Activated CD8-positive, alpha-beta memory T cell treated with anti-CD3 and anti-CD28 coated beads for 24 hours (primary cell): Measurements from ENCODE around the gene NFYB.
"Not testable (repeated sequence)": the region's sequence is repeated elsewhere in the genome, so short reads cannot be mapped to it uniquely, and the experiment has no call there.

Experiments used
- DNase-seq: peaks from one replicate; pipeline ENCODE4 v3.0.0-alpha.2; 2020

The NFYB gene

DNA sequence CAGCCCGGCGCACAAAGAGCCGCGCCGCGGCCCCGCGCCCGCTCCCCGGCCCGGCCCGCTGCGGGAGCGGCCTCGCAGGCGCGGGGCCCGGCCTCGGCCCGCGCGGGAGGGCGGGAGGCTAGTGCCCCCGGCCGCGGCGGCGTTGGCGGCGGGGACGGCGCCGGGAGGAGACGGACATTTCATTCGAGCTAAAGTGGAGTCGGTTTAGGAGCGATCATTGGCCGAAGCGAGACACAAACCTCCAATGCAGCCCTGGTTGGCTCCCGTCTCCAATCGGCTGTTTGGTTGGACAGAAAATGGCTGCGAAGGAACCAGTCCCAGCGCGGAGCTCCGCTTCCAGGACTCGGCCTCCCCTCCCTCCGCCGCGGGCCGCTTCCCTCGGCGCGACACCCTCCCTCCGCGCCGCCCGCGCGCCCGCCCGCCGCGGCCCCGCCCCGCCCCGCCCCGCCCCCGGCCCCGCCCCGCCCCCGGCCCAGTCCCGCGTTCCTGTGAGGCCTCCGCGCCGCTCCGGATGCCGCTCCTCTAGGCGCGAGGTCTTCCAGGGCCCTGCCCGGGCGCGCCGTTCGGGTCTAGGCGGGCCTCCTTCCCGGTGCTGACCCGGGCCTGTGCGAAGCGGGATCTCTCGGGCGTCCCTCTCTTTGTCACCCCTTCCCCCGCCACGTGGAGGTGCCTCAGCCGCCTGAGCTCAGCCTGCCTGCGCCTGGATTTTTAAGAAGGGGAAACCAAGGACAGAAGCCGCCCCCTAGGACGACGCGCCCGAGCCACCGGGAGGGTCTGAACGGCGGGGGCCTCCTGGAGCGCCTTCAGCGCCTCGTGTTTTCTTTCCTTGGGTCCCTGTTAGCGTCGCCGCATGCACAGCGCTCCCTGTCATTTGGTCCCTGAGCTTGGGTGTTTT, at the start of gene NFYB:
NFYB (minus strand) TSS at position 309 of the 895 bp plus-strand sequence. CDS start 2,757 bp downstream, outside the sequence.
- peak; percentile 95 for DNase-seq

DNA sequence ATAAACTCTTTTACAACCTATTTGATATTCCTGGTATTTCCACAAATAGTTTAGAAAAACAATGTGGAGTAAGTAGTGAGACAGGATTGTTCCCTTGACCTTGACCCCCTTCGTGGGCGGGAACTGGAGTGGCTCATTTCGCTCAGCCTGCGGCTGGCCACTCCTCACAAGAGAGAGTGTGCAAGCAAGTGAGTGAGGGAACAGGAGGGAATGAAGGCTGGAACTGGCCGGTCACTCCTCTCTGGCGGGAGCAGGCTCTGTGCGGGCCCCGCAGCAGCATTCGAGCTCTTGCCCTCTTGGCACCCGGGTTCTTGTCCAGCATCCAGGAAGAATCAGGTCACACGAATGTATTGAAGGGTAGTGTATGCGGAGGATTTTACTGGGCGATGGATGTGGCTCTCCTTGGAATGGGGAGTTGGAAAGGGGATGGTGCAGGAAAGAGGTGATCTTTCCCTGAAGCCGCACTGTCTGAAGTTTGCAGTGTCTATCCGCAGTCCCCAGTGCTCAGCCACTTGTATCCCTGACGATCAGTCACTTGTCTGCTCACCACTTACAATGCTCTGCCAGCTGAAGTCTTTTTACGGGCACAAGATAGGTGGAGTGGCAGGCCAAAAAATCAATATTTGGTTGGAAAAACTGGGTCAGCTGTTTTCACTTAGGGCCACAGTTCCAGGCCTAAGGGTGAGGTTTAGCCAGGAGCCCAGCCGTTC, 49.6 kb upstream of the NFYB start:
- DNase-seq: no peak

DNA sequence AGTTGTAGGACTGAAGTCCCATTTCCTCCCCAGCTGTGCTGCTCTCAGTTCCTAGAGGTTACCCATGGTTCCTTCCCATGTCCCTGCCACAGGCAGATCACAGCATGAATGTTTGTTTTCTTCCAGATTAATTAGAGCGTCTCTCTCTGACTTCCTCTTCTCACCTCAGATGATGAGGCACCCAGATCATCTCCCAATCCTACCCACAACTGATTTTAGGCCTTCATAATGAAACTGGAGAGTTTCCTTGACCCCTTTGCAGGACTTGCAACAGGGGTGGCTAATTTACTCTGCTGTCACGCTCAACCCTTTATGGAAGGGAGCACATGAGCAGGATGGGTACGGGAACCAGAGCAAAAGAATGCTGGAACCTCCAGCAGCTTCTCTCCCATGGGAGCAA, 45.4 kb upstream of the NFYB start:
- DNase-seq: no peak

DNA sequence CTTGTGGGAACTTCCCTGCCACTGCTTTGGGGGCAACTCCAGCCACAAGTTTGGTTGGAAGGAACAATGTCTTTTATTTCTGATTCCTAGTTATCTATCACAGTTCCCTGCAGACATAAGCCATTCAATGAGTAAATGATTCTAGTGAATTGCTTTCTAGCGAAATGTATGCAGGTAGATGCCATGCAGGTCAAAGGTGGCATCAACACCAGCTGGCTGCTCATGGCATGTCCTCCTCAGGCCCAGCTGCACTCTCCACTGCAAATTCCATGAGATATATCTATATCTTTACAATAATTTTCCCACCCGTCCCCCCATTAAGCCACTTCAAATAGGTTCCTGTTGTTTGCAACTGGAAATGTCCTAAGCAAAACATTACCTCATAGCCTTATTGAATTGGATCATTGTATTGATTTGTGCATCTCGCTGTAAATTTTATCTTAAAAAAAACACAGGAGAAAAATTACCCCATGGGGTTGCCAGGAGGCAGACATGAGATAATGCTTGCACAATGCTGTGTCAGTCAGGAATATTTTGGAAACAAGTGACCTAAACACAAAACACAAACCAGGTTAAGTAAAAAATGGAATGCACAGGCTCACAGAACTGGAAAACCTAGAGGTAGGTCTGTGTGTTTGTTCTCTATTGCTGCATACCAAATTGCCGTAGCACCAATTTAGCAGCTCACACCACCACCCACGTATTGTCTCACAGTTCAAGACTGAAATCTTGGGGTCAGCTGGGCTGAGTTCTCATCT, 44.8 kb upstream of the NFYB start:
- DNase-seq: no peak

DNA sequence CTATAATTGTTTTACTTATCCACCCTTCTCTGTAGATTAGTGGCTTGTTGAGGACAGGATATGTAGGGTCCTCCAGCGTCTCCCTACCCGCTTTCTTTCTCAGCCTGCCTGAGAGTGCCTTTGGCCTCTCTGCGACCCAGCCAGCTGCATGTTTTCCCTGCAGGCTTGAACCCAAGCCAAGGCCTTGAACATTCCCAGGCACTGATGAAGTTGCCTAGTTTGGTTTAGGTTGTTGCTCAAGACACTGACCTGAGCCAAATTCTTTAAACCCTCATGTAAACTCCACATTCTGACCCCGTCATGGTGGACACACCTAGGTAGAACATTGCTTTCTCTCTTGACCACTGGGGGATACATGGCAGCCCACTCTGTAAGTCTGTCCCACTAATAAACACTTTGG, 44.1 kb upstream of the NFYB start:
- DNase-seq: no peak

DNA sequence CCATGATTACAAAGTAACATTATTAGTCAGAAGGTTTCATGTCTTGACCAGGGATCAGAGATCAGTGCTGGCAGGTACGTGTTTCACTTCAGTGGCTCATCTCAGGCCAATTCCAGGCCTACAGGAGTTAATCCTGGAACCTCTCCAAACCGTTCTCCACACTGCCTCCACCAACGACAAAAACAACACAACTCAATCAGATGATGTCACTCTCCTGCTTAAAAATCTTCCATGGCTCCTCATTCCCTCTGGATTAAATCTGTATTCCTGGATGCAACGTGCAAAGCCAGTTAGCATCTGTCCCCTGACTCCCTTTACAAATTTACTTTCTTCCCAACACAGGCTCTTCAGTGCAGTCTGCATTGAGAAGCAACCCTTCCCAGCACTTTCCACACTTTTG, 43.3 kb upstream of the NFYB start:
- no peak for DNase-seq

DNA sequence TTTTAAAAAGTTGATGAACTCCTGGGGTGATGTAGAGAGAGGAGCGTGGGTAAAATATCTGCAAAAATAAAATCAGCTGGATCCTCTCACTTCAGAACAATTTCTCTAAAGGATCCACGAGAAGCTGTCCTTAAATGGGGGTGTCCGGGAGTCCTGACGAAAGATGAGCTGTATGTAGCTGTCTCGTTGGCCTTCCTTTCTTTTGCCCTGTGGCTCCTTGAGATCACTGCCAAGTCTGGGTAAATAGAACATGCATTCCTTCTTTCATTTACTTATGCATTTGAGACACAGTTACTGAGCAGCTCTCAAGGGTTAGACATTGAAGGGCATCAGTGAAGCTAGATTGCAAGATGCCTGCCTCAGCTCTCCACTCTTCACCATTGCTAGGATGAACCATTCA, 42.4 kb upstream of the NFYB start:
- no peak for DNase-seq

DNA sequence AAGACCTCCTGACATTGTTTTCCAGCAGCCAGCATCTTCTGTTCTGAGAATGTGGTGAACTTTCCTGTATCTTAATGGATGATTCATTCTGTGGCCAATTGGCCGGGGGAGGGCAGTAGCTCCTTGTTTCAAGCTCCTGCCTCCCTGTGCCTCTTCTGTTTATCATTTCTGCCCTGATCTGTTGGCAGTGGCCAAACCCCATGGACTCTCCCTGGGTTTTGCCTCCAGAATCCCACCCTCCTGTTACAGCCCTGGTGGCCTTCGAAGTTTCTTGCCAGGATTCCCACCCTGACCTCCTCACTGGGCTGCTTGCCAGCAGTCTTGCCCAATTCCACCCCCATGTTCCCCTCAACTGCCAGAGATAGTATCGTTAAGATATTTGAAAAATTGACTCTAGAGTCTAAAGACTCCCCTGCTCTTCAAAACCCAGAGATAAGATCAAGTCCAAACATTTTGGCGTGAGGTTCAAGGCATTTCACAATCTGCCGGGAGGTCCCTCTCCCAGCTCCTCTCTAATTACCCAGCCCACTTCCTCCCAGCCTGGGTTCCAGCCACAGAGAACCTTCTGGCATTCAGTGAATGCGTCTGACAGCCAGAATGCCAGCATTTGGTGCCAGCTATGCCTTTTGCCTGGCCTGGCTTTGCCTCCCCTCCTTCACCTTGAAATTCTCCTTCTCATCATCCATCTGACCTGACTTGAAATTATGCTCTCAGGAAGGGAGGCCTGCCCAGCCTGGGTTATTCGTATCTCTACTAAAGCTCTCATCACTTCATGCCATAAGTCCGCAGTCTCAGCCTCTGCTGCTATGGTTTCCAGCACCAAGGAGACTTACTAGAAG, 39.9 kb upstream of the NFYB start:
- DNase-seq: no peak

DNA sequence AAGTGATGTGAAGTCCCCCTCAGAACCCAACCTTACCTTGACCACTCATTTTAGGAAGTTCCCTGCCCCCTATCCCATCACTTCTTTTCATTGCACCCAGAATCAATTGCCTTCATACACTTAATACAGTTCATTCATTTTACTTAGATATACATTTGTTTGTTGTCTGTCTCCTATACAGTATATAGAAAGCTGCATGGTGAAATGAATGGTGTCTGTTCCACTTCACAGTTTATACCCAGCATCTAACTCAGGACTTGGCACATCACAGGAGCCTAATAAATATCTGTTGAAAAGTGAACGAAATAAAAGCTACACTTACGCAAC, 39.3 kb upstream of the NFYB start:
- no peak for DNase-seq

DNA sequence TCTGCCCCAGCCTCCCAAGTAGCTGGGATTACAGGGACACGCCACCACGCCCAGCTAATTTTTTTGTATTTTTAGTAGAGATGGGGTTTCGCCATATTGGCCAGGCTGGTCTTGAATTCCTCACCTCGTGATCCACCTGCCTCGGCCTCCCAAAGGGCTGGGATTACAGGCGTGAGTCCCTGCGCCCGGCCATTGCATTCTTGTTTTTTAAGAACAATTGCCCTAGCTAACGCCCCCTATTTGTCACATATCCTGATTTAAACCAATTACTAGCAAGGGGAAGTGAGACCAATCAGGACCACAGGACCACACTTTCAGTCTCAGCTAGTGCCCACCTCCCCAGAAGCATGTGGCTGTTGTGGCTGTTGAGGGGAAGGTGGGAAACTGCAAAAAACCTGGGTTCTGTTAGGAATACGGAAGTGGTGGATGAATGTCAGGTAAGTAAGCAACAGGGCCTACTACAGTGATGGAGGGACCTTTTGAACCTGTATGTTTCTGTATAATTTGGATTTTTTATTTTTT, 37.8 kb upstream of the NFYB start:
- no peak for DNase-seq

DNA sequence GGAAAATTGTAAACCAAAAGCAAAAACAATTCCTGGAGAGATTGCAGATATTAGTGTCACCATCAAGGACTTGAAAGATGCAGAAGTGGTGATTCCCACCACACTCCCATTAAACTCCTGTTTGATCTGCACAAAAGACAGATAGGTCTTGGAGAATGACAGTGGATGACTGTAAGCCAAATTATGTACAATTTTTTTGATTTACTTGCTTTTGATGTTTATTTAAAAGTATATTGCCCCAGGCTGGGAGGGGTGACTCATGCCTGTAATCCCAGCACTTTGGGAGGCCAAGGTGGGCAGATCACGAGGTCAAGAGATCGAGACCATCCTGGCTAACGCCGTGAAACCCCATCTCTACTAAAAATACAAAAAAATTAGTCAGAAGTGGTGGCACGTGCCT, 35.8 kb upstream of the NFYB start:
- DNase-seq: not testable (repeated sequence)

DNA sequence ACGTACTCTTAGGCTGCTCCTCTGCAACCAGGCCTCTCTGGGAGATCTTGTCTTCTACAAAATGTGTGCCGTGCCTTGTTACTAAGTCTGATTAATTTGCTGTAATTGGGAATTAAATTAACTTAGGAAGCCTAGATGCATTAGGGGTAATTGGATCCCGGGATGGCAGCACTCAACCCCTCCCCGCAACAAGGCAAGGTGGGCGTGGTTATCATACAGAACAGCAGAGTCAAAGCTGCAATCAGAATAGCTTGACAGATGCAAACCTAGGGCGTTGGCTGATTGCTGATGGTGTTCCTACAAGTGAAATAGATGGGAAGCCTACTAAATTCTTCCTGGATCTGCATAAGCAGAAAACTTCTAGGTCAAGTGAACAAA, 34.5 kb upstream of the NFYB start:
- DNase-seq: no peak

DNA sequence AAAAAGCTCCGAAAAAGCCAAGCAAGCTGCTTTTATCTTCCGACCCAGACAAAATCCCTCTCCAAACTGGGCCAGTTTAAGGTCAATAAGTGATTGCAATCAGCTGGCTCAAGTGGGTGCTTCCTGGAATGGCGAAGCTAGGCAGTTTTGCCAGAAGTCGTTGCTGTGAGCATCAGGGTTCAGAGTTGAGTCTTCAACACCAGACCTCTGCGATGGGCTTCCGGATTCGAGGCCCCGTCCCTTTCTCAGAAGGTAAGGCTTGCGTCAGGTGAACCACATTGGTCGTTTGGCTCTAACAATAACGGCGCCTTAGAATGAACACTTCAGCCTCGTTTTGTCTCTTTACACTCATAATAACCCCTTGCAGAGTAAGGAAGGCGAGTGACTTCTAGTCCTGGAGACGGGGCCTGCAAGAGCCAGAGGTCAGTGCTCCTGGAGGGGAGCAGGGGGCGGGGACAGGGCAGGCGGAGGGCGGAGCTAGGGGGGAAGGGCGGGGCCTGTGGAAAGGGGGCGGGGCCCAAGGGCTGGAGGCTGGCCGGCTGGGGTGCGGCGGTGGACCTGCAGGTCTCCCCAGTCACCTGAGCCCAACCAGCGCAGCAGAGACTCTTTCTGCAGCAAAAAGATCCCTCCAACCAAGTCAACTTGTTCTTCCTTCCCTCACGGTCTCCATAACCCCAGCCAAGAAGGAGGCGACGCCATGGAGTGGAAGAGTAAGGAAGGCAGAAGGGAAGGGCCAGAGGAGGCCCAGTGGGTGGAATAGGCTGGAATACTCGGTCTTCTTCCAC, 34.0 kb upstream of the NFYB start:
- no peak for DNase-seq

DNA sequence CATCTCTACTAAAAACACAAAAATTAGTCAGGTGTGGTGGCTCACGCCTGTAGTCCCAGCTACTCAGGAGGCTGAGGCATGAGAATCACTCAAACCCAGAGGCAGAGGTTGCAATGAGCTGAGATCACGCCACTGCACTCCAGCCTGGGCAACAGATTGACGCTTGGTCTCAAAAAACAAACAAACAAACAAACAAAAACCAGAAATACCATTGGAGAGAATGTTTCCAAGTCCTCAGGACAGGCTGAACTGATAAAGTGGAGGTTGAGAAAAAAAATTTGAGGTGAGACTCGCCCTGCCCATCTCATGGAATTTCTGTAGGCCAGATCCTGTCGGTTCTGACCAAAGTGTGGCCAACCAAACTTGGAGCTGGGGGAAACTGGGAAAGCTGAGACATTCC, 30.6 kb upstream of the NFYB start:
- DNase-seq: no peak

DNA sequence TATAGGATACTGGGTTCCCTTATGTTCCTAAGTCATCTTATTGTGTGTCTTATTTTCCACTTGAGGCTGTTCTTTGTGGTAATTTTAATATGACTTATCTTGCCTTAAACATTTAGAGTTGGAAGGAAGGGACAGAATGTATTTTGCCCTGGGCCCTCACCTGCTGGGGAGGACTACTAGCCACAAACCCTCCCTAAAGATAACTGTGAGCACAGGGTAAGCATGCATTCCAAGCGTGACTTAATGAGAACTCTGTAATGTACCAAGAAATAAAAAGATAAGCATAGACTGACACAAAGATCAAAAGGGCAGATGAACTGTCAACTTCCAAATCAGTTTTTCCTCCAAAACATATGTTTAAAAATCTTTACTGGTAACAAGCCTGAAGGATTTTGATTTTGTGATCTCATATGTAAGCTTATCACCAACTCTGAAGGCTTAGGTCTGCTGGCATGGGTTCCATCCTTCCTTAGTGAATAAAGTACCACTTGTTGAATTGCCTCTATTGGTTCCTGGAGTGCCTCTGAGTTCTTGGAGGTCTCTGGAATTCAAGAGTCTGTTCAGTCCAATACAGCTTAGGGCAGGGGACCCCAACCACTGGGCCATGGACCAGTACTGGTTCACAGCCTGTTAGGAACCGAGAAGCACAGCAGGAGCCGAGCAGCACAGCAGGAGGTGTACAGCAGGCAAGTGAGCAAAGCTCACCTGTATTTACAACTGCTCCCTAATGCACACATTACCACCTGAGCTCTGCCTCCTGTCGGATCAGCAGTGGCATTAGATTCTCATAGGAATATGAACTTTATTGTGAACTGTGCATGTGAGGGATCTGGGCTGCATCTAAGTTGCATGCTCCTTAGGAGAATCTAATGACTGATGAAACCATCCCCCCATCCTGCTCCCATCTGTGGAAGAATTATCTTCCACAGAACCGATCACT, 29.8 kb upstream of the NFYB start:
- no peak for DNase-seq

DNA sequence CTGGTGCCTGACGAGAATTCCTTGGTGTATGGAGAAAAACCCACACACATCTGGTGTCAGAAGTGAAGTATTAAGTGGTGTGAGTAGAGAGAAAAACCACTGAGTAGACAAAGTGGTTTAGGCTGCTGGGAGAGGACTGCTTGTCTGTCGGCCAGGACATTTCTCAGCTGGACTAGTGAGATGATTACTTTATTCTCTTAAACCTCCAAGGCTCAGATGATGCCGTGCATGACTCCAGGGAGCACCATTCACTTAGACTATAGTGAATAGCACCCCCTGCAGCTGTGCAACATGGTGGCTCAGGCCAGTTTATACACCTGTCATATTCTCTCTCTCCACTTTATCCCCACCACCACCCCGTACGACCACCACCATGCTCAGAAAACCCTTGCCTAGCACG, 28.5 kb upstream of the NFYB start:
- DNase-seq: no peak

DNA sequence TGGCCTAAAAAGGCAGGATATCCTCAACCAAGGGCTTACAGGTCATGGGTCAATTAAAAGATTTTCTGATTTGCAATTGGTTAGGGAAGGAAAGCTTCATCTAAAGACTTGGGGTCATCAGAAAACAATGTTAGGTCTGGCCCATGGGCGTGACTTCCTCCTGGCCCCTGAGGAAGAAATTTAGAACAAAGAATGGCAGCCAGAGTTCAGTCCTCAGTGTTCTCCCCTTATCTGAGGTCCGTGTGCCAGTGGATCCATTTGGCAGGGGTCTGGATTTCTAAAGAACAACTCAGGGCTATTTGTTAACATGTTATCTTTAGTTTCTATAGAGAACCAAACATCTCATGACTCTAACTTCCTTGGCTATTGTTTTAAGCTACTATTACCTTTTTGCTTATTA, 27.8 kb upstream of the NFYB start:
- DNase-seq: no peak

DNA sequence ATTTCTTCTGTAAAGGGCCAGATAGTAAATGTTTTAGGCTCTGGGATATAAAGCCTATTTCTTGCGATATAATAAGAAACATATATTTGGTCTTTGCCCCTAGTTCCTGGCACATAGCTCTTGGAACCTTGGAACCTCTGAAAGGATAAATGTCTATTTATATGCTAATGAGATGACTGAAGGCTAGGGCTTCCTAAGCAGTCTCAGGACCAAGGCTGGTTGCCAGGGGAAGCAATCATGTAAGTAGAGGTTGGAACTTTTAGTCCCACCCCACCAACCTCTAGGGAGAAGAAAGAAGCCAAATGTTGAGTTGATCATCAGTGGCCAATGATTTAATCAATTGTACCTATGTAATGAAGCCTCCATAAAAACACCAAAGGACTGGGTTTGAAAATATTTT, 26.6 kb upstream of the NFYB start:
- no peak for DNase-seq

DNA sequence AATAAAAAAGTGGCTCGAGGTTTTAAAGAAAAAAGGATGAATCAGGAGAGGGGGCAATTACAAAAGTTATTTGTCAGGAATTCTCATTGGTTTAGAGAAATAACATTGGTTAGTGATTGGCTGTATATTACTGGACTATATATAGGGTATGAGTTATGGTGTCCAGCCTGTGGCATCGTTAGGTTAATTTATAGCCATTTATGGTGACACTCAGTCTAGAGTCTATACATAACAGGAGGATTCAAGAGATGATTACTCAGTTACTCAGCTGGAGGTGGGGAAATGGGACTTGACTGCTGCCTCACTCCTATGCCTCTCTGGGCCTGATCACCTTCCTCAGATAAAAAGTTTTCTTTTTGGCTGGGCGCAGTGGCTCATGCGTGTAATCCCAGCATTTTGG, 25.6 kb upstream of the NFYB start:
- DNase-seq: no peak

DNA sequence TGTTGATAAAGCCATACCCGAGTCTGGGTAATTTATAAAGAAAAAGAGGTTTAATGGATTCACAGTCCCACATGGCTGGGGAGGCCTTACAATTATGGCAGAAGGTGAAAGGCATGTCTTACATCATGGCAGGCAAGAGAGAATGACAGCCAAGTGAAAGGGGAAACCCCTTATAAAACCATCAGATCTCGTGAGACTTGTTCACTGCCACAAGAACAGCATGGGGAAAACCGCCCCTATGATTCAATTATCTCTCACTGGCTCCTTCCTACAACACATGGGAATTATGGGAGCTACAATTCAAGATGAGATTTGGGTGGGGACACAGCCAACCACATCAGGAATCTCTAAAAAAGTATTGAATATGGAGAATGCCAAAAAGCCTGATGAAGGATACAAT, 25.0 kb upstream of the NFYB start:
- not testable (repeated sequence) for DNase-seq
